ENCODE measurements around the gene ABCG8.

ABCG8 gene

GRCh38 chr2:43825841-43826240 lies 12.9 kb upstream of the ABCG8 start:
- H3K9ac ChIP-seq (ENCODE audit: low read depth, low read length) = no peak overlapping the region
- no peaks in the 10 kb centered on the region for H3K36me3 ChIP-seq (ENCODE audit: insufficient read depth, low read length)
- no peaks in the 10 kb centered on the region; the same call in 1 of the 2 replicates for H4K20me1 ChIP-seq (ENCODE audit: insufficient read depth, low read length)
- DNase-seq (no peak), ATAC-seq (ENCODE audit: insufficient read depth, low read depth) (no peak)
- no peak overlapping the region for H3K27ac ChIP-seq (ENCODE audit: low read length)
- H3K79me2 ChIP-seq (ENCODE audit: insufficient read depth, low read length) = no peaks in the 10 kb centered on the region
- no peaks in the 10 kb centered on the region for H3K9me3 ChIP-seq (ENCODE audit: insufficient read depth, low read length, severe bottlenecking)
- no peaks in the 10 kb centered on the region for H3K4me1 ChIP-seq (ENCODE audit: insufficient read depth, low read length)
- H3K4me3 ChIP-seq (ENCODE audit: low read depth in 1 of 2, low read length in 2 of 2) = no peak overlapping the region
- no peak overlapping the region for H3K4me2 ChIP-seq (ENCODE audit: insufficient read depth, low read length)
- peaks cover 7% of the 10 kb centered on the region for H3K27me3 ChIP-seq (ENCODE audit: insufficient read depth, low read length, poor library complexity)
- H2AFZ ChIP-seq (ENCODE audit: low read depth, low read length) = no peak overlapping the region
- TF ChIP-seq, protein P1, sequence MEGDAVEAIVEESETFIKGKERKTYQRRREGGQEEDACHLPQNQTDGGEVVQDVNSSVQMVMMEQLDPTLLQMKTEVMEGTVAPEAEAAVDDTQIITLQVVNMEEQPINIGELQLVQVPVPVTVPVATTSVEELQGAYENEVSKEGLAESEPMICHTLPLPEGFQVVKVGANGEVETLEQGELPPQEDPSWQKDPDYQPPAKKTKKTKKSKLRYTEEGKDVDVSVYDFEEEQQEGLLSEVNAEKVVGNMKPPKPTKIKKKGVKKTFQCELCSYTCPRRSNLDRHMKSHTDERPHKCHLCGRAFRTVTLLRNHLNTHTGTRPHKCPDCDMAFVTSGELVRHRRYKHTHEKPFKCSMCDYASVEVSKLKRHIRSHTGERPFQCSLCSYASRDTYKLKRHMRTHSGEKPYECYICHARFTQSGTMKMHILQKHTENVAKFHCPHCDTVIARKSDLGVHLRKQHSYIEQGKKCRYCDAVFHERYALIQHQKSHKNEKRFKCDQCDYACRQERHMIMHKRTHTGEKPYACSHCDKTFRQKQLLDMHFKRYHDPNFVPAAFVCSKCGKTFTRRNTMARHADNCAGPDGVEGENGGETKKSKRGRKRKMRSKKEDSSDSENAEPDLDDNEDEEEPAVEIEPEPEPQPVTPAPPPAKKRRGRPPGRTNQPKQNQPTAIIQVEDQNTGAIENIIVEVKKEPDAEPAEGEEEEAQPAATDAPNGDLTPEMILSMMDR (IDR thresholded peaks at IDR 0.05; ENCODE audit: borderline replicate concordance, extremely low read depth, low read length, poor library complexity, severe bottlenecking) = no peak
- no peak for TF ChIP-seq EZH2 (IDR thresholded peaks at IDR 0.05; ENCODE audit: borderline replicate concordance, low read depth, low read length, severe bottlenecking)

- Histone ChIP-seq H3K4me1 (ENCODE audit: insufficient read depth, low read length) (no peaks in the 10 kb centered on the region), H3K36me3 (ENCODE audit: insufficient read depth, low read length) (no peaks in the 10 kb centered on the region), H3K79me2 (ENCODE audit: insufficient read depth, low read length) (no peaks in the 10 kb centered on the region), H3K27ac (ENCODE audit: low read length) (no peak overlapping the region), H3K9me3 (ENCODE audit: insufficient read depth, low read length, severe bottlenecking) (no peaks in the 10 kb centered on the region), H2AFZ (ENCODE audit: low read depth, low read length) (no peak overlapping the region), H3K9ac (ENCODE audit: low read depth, low read length) (no peak overlapping the region), H3K4me2 (ENCODE audit: insufficient read depth, low read length) (no peak overlapping the region), H3K4me3 (ENCODE audit: low read depth in 1 of 2, low read length in 2 of 2) (no peak overlapping the region), H3K27me3 (ENCODE audit: insufficient read depth, low read length, poor library complexity) (peaks cover 7% of the 10 kb centered on the region), H4K20me1 (ENCODE audit: insufficient read depth, low read length) (no peaks in the 10 kb centered on the region; the same call in 1 of the 2 replicates)
- TF ChIP-seq EZH2 (IDR thresholded peaks at IDR 0.05; ENCODE audit: borderline replicate concordance, low read depth, low read length, severe bottlenecking) = no peak
- TF ChIP-seq, protein P1 (IDR thresholded peaks at IDR 0.05; ENCODE audit: borderline replicate concordance, extremely low read depth, low read length, poor library complexity, severe bottlenecking) = no peak
- DNase-seq (no peak), ATAC-seq (ENCODE audit: insufficient read depth, low read depth) (no peak)
Observed at GRCh38 chr2:43826305-43827250, 12.2 kb upstream of the ABCG8 start.

- DNase-seq = no peak
- Histone ChIP-seq H3K9ac (ENCODE audit: low read depth, low read length) (no peak overlapping the region), H3K4me3 (ENCODE audit: low read depth in 1 of 2, low read length in 2 of 2) (no peak overlapping the region), H3K4me2 (ENCODE audit: insufficient read depth, low read length) (no peak overlapping the region), H3K9me3 (ENCODE audit: insufficient read depth, low read length, severe bottlenecking) (no peaks in the 10 kb centered on the region), H3K27me3 (ENCODE audit: insufficient read depth, low read length, poor library complexity) (peaks cover 4% of the 10 kb centered on the region), H3K79me2 (ENCODE audit: insufficient read depth, low read length) (no peaks in the 10 kb centered on the region), H2AFZ (ENCODE audit: low read depth, low read length) (no peak overlapping the region), H3K27ac (ENCODE audit: low read length) (no peak overlapping the region), H3K4me1 (ENCODE audit: insufficient read depth, low read length) (no peaks in the 10 kb centered on the region), H4K20me1 (ENCODE audit: insufficient read depth, low read length) (no peaks in the 10 kb centered on the region), H3K36me3 (ENCODE audit: insufficient read depth, low read length) (no peaks in the 10 kb centered on the region)
- TF ChIP-seq, protein P1 (IDR thresholded peaks at IDR 0.05; ENCODE audit: borderline replicate concordance, extremely low read depth, low read length, poor library complexity, severe bottlenecking) = no peak
- no peak for TF ChIP-seq EZH2 (IDR thresholded peaks at IDR 0.05; ENCODE audit: borderline replicate concordance, low read depth, low read length, severe bottlenecking)
- ATAC-seq (ENCODE audit: insufficient read depth, low read depth) = no peak
Observed at GRCh38 chr2:43831543-43832294, 7.1 kb upstream of the ABCG8 start.

Data from DND-41 (cell line).